Cardiac muscle cell (in vitro differentiated cells and primary cell): ENCODE results near the gene SORBS2. TPM values are rescaled to one million over a fixed set of nuclear protein-coding genes. Genes with fewer than 3 reads are reported as not detected.

Source experiments
- DNase-seq, 2 donors: peaks; one replicate each; pipeline versions ENCODE4 v3.0.0 to v3.0.0-alpha.2; 2010 to 2017; ENCODE audit warnings: low read depth in 1 of 2, low spot score in 1 of 2
- H3K27ac ChIP-seq: fragments of 200-600 bp; sonication (generic); 2 replicates; pipeline ENCODE4 v1.5.1; 2016
- H3K27me3 ChIP-seq: fragments of 200-600 bp; sonication (generic); 2 replicates; pipeline ENCODE4 v1.6.0; 2016; ENCODE audit warnings: control low read depth
- H3K36me3 ChIP-seq: fragments of 200-600 bp; sonication (generic); 2 replicates; pipeline ENCODE4 v1.5.1; 2016; ENCODE audit warnings: control low read depth
- H3K4me1 ChIP-seq: fragments of 200-600 bp; sonication (generic); 2 replicates; pipeline ENCODE4 v1.8.1; 2017; ENCODE audit warnings: low read depth, mild to moderate bottlenecking, mixed run types
- H3K4me3 ChIP-seq: fragments of 200-600 bp; sonication (generic); 2 replicates; pipeline ENCODE4 v1.5.1; 2016; ENCODE audit warnings: mild to moderate bottlenecking
- H3K9me3 ChIP-seq: fragments of 200-600 bp; sonication (generic); 2 replicates; pipeline ENCODE4 v1.5.1; 2017; ENCODE audit warnings: low read depth, mild to moderate bottlenecking, control low read depth
- CTCF ChIP-seq: IDR thresholded peaks from 2 replicates; pipeline ENCODE4 v1.5.1; 2012; ENCODE audit warnings: low read depth, mild to moderate bottlenecking, low read length
- polyA plus RNA-seq: library from polyadenylated mRNA; unstranded; fragments of >200 nt; fragmentation: Nextera tagmentation; extraction: Ambion mirVana; gene quantifications from 2 replicates; pipeline ENCODE4 v1.2.1, GENCODE V29; 2016
- total RNA-seq: library from RNA; depleted of rRNA; stranded (reverse); fragments of >200 nt; gene quantifications from 2 replicates; pipeline ENCODE4 v1.2.3, GENCODE V29; 2016

SORBS2 gene
- total and polyA plus RNA-seq, 2 experiments from 2014 or later, result 453 to 470 TPM

GRCh38 chr4:185786422-185786821 is 25.6 kb downstream of the SORBS2 start:
- no peaks in the 10 kb centered on the region for H3K9me3 ChIP-seq
- H3K27ac ChIP-seq, result peak overlapping the region; percentile 11
- no peak overlapping the region for H3K4me3 ChIP-seq
- H3K36me3 ChIP-seq, result peaks cover 20% of the 10 kb centered on the region
- no peak for DNase-seq
- H3K4me1 ChIP-seq, result peaks cover 56% of the 10 kb centered on the region
- TF ChIP-seq CTCF, result no peak
- no peaks in the 10 kb centered on the region for H3K27me3 ChIP-seq

- DNase-seq, result no peak
- H3K9me3 ChIP-seq, result no peaks in the 10 kb centered on the region
- peaks cover 39% of the 10 kb centered on the region for H3K4me1 ChIP-seq
- H3K27ac ChIP-seq, result peak overlapping the region; percentile 47
- no peak overlapping the region for H3K4me3 ChIP-seq
- H3K36me3 ChIP-seq, result peaks cover 13% of the 10 kb centered on the region
- no peak for TF ChIP-seq CTCF
- H3K27me3 ChIP-seq, result no peaks in the 10 kb centered on the region
Observed at GRCh38 chr4:185783574-185783973, 28.4 kb downstream of the SORBS2 start.

GRCh38 chr4:185782523-185782922 is 29.5 kb downstream of the SORBS2 start:
- DNase-seq, result peak in 1 of 2 donors; percentile 45
- TF ChIP-seq CTCF, result no peak
- Histone ChIP-seq H3K27ac (peak overlapping the region; percentile 20), H3K27me3 (no peaks in the 10 kb centered on the region), H3K4me1 (peaks cover 35% of the 10 kb centered on the region), H3K9me3 (no peaks in the 10 kb centered on the region), H3K36me3 (peaks cover 13% of the 10 kb centered on the region), H3K4me3 (no peak overlapping the region)

- Histone ChIP-seq H3K4me1 (peaks cover 35% of the 10 kb centered on the region), H3K9me3 (no peaks in the 10 kb centered on the region), H3K36me3 (peaks cover 13% of the 10 kb centered on the region), H3K27ac (no peak overlapping the region), H3K4me3 (no peak overlapping the region), H3K27me3 (no peaks in the 10 kb centered on the region)
- TF ChIP-seq CTCF, result no peak
- no peak for DNase-seq
Observed at GRCh38 chr4:185781555-185782215, 30.3 kb downstream of the SORBS2 start.

- H3K27ac ChIP-seq, result no peak overlapping the region
- no peak overlapping the region for H3K4me3 ChIP-seq
- no peaks in the 10 kb centered on the region for H3K9me3 ChIP-seq
- no peaks in the 10 kb centered on the region for H3K27me3 ChIP-seq
- H3K36me3 ChIP-seq, result peaks cover 12% of the 10 kb centered on the region
- peaks cover 43% of the 10 kb centered on the region for H3K4me1 ChIP-seq
- no peak for DNase-seq
- no peak for TF ChIP-seq CTCF
Observed at GRCh38 chr4:185780472-185780871, 31.5 kb downstream of the SORBS2 start.
